GM23248 (cell line): ENCODE measurements around the gene CRELD2.

Experiments
- EZH2 ChIP-seq: fragments of 200-600 bp; sonication (generic); IDR thresholded peaks from 2 replicates; pipeline ENCODE4 v1.6.1; 2018; ENCODE audit warnings: antibody characterized with exemption, mild to moderate bottlenecking; ENCODE audit not compliant: insufficient read depth, poor library complexity, severe bottlenecking
- EZH2phosphoT487 ChIP-seq: fragments of 200-600 bp; sonication (generic); IDR thresholded peaks from 2 replicates; pipeline ENCODE4 v1.6.1; 2018; ENCODE audit warnings: antibody characterized with exemption, moderate library complexity, mild to moderate bottlenecking, low read depth; ENCODE audit not compliant: insufficient read depth

- TF ChIP-seq EZH2 (no peak), EZH2phosphoT487 (no peak)
These were observed 8.5 kb downstream of the CRELD2 start for GRCh38 chr22:49926916-49927315.
